Activated T-cell treated with anti-CD3 and anti-CD28 coated beads, Interleukin-2, amount 50 U/mL, for 48 hours (primary cell): ENCODE measurements around the gene RASGRF2.

Experiments
- DNase-seq, 2 experiments: peaks; one replicate each; pipeline ENCODE4 v3.0.0-alpha.2; 2020

The RASGRF2 gene

GRCh38 chr5:80959768-80960442 lies at the start of gene RASGRF2:
Gene RASGRF2, plus strand, starts transcription at chr5:80960363. Its CDS starts 376 bp downstream, at chr5:80960739.
- peak; percentile 68 to 76 for DNase-seq

GRCh38 chr5:80912479-80912878 lies 47.7 kb upstream of the RASGRF2 start:
- no peak for DNase-seq

- no peak for DNase-seq
Measured at GRCh38 chr5:80915716-80916115, 44.4 kb upstream of the RASGRF2 start.

- DNase-seq = no peak
Measured at GRCh38 chr5:80916676-80917075, 43.5 kb upstream of the RASGRF2 start.

GRCh38 chr5:80917631-80918030 lies 42.5 kb upstream of the RASGRF2 start:
- DNase-seq = no peak

- DNase-seq = no peak
Measured at GRCh38 chr5:80919678-80920196, 40.4 kb upstream of the RASGRF2 start.

- DNase-seq = no peak
Measured at GRCh38 chr5:80920333-80920732, 39.8 kb upstream of the RASGRF2 start.

GRCh38 chr5:80921026-80921425 lies 39.1 kb upstream of the RASGRF2 start:
- no peak for DNase-seq

GRCh38 chr5:80925931-80926330 lies 34.2 kb upstream of the RASGRF2 start:
- no peak for DNase-seq

- DNase-seq = no peak
Measured at GRCh38 chr5:80926536-80926935, 33.6 kb upstream of the RASGRF2 start.

- DNase-seq = no peak
Measured at GRCh38 chr5:80926979-80927656, 33.0 kb upstream of the RASGRF2 start.

GRCh38 chr5:80928073-80928472 lies 32.1 kb upstream of the RASGRF2 start:
- DNase-seq = no peak

GRCh38 chr5:80930940-80931339 lies 29.2 kb upstream of the RASGRF2 start:
- DNase-seq = no peak

- DNase-seq = no peak
Measured at GRCh38 chr5:80931411-80931810, 28.8 kb upstream of the RASGRF2 start.

- no peak for DNase-seq
Measured at GRCh38 chr5:80933036-80933435, 27.1 kb upstream of the RASGRF2 start.

- DNase-seq = no peak
Measured at GRCh38 chr5:80934751-80935150, 25.4 kb upstream of the RASGRF2 start.

- no peak for DNase-seq
Measured at GRCh38 chr5:80935811-80936385, 24.3 kb upstream of the RASGRF2 start.

GRCh38 chr5:80936881-80937280 lies 23.3 kb upstream of the RASGRF2 start:
- DNase-seq = no peak

GRCh38 chr5:80937584-80938356 lies 22.4 kb upstream of the RASGRF2 start:
- DNase-seq = no peak

- no peak for DNase-seq
Measured at GRCh38 chr5:80941496-80941895, 18.7 kb upstream of the RASGRF2 start.

GRCh38 chr5:80951366-80951765 lies 8.8 kb upstream of the RASGRF2 start:
- DNase-seq = no peak

- no peak for DNase-seq
Measured at GRCh38 chr5:80953587-80953986, 6.6 kb upstream of the RASGRF2 start.

- no peak for DNase-seq
Measured at GRCh38 chr5:80955082-80955590, 5.0 kb upstream of the RASGRF2 start.
